ENCODE measurements around the gene BMAL1.

GRCh38 chr11:13294178-13294577 is 16.6 kb downstream of the BMAL1 start:
- TF ChIP-seq CTCF (conservative IDR thresholded peaks at IDR 0.05; ENCODE audit: low read depth, low read length) (no peak), EZH2 (IDR thresholded peaks at IDR 0.05; ENCODE audit: borderline replicate concordance, low read depth, low read length, poor library complexity, severe bottlenecking) (no peak)
